Neural cell (in vitro differentiated cells): ENCODE results near the gene PLA2G4E. TPM values are rescaled to one million over a fixed set of nuclear protein-coding genes. Genes with fewer than 3 reads are reported as not detected.

Experiments
- H2AFZ ChIP-seq: fragments of 200-600, 300-800 bp; sonication (generic), shearing (Covaris generic); 2 replicates; pipeline ENCODE4 v1.6.0; 2014; ENCODE audit warnings: low read depth, mild to moderate bottlenecking, antibody characterized with exemption, low read length, moderate library complexity
- H3F3A ChIP-seq: fragments of 200-600 bp; shearing (Covaris generic); 2 replicates; pipeline ENCODE4 v1.6.1; 2016; ENCODE audit warnings: mild to moderate bottlenecking, moderate library complexity, mixed read lengths, antibody characterized with exemption, low read length; ENCODE audit not compliant: insufficient read depth, poor library complexity, severe bottlenecking
- H3K27ac ChIP-seq: fragments of 200-600, 300-800 bp; sonication (generic), shearing (Covaris generic); 2 replicates; pipeline ENCODE4 v1.5.1; 2014; ENCODE audit warnings: mild to moderate bottlenecking, low read length, moderate library complexity
- H3K27me3 ChIP-seq: fragments of 300-800, 200-600 bp; sonication (generic), shearing (Covaris generic); 2 replicates; pipeline ENCODE4 v1.6.0; 2014; ENCODE audit warnings: mild to moderate bottlenecking, low read depth, low read length, moderate library complexity; ENCODE audit not compliant: insufficient read depth
- H3K36me3 ChIP-seq: fragments of 300-800, 200-600 bp; sonication (generic), shearing (Covaris generic); 2 replicates; pipeline ENCODE4 v1.5.1; 2014; ENCODE audit warnings: mild to moderate bottlenecking, antibody characterized with exemption, low read length, moderate library complexity; ENCODE audit not compliant: insufficient read depth
- H3K4me2 ChIP-seq: fragments of 300-800, 200-600 bp; sonication (generic), shearing (Covaris generic); 2 replicates; pipeline ENCODE4 v1.6.0; 2014; ENCODE audit warnings: mild to moderate bottlenecking, low read length
- H3K4me3 ChIP-seq: fragments of 300-800, 200-600 bp; sonication (generic), shearing (Covaris generic); 2 replicates; pipeline ENCODE4 v1.5.1; 2014; ENCODE audit warnings: mild to moderate bottlenecking, low read length, moderate library complexity
- H3K79me2 ChIP-seq: fragments of 200-600 bp; shearing (Covaris generic); replicated peaks from 2 replicates; pipeline ENCODE4 v1.6.0; 2014; ENCODE audit warnings: mild to moderate bottlenecking, low read length, moderate library complexity; ENCODE audit not compliant: insufficient read depth
- H3K9ac ChIP-seq: fragments of 300-800, 200-600 bp; sonication (generic), shearing (Covaris generic); 2 replicates; pipeline ENCODE4 v1.6.1; 2016; ENCODE audit warnings: mild to moderate bottlenecking, low read length, mixed read lengths
- H3K9me2 ChIP-seq: fragments of 200-600 bp; shearing (Covaris generic); 2 replicates; pipeline ENCODE4 v1.6.1; 2016; ENCODE audit warnings: mild to moderate bottlenecking, low read length, mixed read lengths; ENCODE audit not compliant: insufficient read depth
- H3K9me3 ChIP-seq: fragments of 200-600, 300-800 bp; sonication (generic), shearing (Covaris generic); 2 replicates; pipeline ENCODE4 v1.6.1; 2016; ENCODE audit warnings: mild to moderate bottlenecking, mixed run types, low read length, moderate library complexity, mixed read lengths
- H4K20me1 ChIP-seq: fragments of 200-600 bp; shearing (Covaris generic); 2 replicates; pipeline ENCODE4 v1.6.1; 2016; ENCODE audit warnings: mild to moderate bottlenecking, mixed run types; ENCODE audit not compliant: insufficient read depth
- EP300 ChIP-seq: fragments of 450-650 bp; conservative IDR thresholded peaks from 2 replicates; pipeline ENCODE4 v1.6.1; 2014; ENCODE audit warnings: antibody characterized with exemption, mild to moderate bottlenecking, moderate library complexity; ENCODE audit not compliant: poor library complexity, severe bottlenecking
- EZH2 ChIP-seq: fragments of 200-600, 300-800 bp; shearing (Covaris generic), sonication (generic); IDR thresholded peaks from 2 replicates; pipeline ENCODE4 v1.6.1; 2014; ENCODE audit warnings: antibody characterized with exemption, low read length, borderline replicate concordance, mild to moderate bottlenecking; ENCODE audit not compliant: insufficient read depth, poor library complexity, severe bottlenecking
- MXI1 ChIP-seq: fragments of 450-650 bp; conservative IDR thresholded peaks from 2 replicates; pipeline ENCODE4 v1.6.1; 2014; ENCODE audit warnings: antibody characterized with exemption, mild to moderate bottlenecking; ENCODE audit not compliant: poor library complexity, severe bottlenecking
- POLR2AphosphoS5 ChIP-seq: IDR thresholded peaks from 2 replicates; pipeline ENCODE4 v1.6.1; 2012
- RAD21 ChIP-seq: fragments of 450-650 bp; conservative IDR thresholded peaks from 2 replicates; pipeline ENCODE4 v1.6.1; 2014; ENCODE audit warnings: antibody characterized with exemption, mild to moderate bottlenecking, moderate library complexity
- REST ChIP-seq: IDR thresholded peaks from 2 replicates; pipeline ENCODE4 v1.6.1; 2012; ENCODE audit warnings: borderline replicate concordance
- SMC3 ChIP-seq: fragments of 450-650 bp; conservative IDR thresholded peaks from 2 replicates; pipeline ENCODE4 v1.6.1; 2014; ENCODE audit warnings: antibody characterized with exemption, mild to moderate bottlenecking, moderate library complexity; ENCODE audit not compliant: poor library complexity
- TAF1 ChIP-seq: IDR thresholded peaks from 2 replicates; pipeline ENCODE4 v1.6.1; 2012; ENCODE audit warnings: low read depth
- polyA plus RNA-seq: library from polyadenylated mRNA; depleted of rRNA; stranded (reverse); fragments of >200 nt; gene quantifications from 2 replicates; pipeline ENCODE4 v1.2.3, GENCODE V29; 2014
- TF ChIP-seq, protein P1 (sequence below): fragments of 450-650 bp; IDR thresholded peaks from 2 replicates; pipeline ENCODE4 v1.5.1; 2014; ENCODE audit warnings: antibody characterized with exemption, mild to moderate bottlenecking, moderate library complexity; ENCODE audit not compliant: poor library complexity, severe bottlenecking

Gene PLA2G4E
- polyA plus RNA-seq, 1 donor from 2014 or later = not detected

DNA sequence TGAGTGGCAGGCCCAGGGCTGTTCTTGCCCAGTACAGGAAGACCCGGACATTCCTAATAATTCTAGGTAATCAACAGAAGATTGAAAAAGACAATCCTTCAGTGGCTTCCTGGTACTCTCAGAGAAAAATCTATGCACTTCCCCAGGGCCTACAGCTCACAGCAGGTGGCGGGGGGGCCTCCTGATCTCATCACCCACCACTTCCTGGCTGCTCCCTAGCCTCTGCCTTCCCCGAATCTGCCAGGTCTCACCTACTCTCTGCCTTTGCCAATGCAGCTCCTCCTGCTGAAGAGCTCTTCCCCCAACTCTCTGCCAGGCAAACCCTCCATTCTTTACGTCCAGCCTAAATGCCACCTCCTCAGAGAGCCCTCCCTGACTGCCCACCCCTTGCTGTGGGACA lies 86.0 kb downstream of the PLA2G4E start:
- Histone ChIP-seq H3K9me2 (no peaks in the 10 kb centered on the region), H3K9ac (no peak overlapping the region), H3K9me3 (no peaks in the 10 kb centered on the region), H3K4me2 (no peak overlapping the region), H3K27ac (no peak overlapping the region), H3K79me2 (no peaks in the 10 kb centered on the region), H3K36me3 (no peaks in the 10 kb centered on the region), H3K4me3 (no peak overlapping the region), H4K20me1 (no peaks in the 10 kb centered on the region), H2AFZ (no peak overlapping the region), H3F3A (no peaks in the 10 kb centered on the region), H3K27me3 (no peaks in the 10 kb centered on the region)
- no peak for TF ChIP-seq EP300
- TF ChIP-seq MXI1 = no peak
- TF ChIP-seq, protein P1, sequence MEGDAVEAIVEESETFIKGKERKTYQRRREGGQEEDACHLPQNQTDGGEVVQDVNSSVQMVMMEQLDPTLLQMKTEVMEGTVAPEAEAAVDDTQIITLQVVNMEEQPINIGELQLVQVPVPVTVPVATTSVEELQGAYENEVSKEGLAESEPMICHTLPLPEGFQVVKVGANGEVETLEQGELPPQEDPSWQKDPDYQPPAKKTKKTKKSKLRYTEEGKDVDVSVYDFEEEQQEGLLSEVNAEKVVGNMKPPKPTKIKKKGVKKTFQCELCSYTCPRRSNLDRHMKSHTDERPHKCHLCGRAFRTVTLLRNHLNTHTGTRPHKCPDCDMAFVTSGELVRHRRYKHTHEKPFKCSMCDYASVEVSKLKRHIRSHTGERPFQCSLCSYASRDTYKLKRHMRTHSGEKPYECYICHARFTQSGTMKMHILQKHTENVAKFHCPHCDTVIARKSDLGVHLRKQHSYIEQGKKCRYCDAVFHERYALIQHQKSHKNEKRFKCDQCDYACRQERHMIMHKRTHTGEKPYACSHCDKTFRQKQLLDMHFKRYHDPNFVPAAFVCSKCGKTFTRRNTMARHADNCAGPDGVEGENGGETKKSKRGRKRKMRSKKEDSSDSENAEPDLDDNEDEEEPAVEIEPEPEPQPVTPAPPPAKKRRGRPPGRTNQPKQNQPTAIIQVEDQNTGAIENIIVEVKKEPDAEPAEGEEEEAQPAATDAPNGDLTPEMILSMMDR = no peak
- TF ChIP-seq RAD21 = no peak

GRCh38 chr15:41933771-41934170 lies 87.1 kb downstream of the PLA2G4E start:
- Histone ChIP-seq H3F3A (no peaks in the 10 kb centered on the region), H3K79me2 (no peaks in the 10 kb centered on the region), H3K4me2 (no peak overlapping the region), H3K9me3 (no peaks in the 10 kb centered on the region), H3K9ac (no peak overlapping the region), H3K36me3 (no peaks in the 10 kb centered on the region), H3K9me2 (no peaks in the 10 kb centered on the region), H3K27me3 (no peaks in the 10 kb centered on the region), H4K20me1 (no peaks in the 10 kb centered on the region), H3K4me3 (no peak overlapping the region), H2AFZ (no peak overlapping the region), H3K27ac (no peak overlapping the region)
- TF ChIP-seq EP300 (no peak), POLR2AphosphoS5 (no peak), RAD21 (no peak), SMC3 (no peak), MXI1 (no peak), TAF1 (no peak), REST (no peak), EZH2 (no peak)
- TF ChIP-seq, protein P1 = no peak
